NCI-H2107 (cell line): ENCODE results near the gene ATP6V0A4.

ENCODE experiments used
- DNase-seq: peaks from one replicate; lab custom pipeline; 2025; lab: John Stamatoyannopoulos, UW

The ATP6V0A4 gene

DNA sequence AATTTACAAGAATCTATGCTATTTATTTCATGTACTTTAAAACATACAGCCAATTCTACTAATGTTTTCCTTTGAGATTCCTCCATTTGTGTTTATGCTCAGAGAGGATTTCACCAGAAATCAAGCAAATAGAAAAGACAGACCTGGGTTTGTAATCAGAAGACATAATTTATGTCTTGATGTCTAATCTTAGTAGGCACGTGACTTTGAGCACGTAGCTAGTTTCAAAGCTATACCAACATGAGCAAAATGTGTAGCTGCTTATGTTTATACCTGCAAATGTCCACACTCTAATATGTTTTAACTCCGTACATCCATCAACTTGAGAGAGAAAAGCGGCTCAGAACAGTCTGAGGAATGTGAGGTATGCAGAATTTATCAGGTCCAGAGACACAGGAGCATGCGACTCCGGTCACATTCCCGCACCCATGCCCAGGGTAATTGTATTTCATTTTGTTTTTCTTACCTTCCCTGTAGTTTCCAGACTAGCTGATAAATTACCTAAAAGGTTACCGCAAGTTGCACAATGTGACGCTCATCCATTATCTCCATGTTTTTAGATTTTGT lies 136.8 kb downstream of the ATP6V0A4 start:
- DNase-seq = no peak

- no peak for DNase-seq
These were observed 139.1 kb downstream of the ATP6V0A4 start for GRCh38 chr7:138658889-138659288.

- no peak for DNase-seq
These were observed 140.1 kb downstream of the ATP6V0A4 start for GRCh38 chr7:138657854-138658386.

DNA sequence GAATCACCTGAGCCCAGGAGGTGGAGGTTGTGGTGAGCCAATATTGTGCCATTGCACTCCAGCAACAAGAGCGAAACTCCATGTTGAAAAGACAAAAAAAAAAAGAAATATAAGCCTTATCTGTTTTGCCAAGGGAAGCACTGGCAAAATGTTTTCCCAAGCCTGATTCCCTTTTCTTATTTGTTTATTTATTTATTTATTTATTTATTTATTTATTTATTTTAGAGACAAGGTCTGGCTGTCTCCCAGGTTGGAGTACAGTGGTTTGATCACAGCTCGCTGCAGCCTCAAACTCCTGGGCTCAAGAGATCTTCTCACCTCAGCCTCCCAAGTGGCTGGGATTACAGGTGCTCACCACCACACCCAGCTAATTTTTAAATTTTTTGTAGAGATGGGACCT lies 141.0 kb downstream of the ATP6V0A4 start:
- no peak for DNase-seq
